ENCODE results near the gene MEIS3. TPM values are rescaled to one million over a fixed set of nuclear protein-coding genes. Genes with fewer than 3 reads are reported as not detected.

MEIS3 gene
- total and polyA plus RNA-seq, 9 of the 15 experiments (the other 6 are each of a cell fraction or from before 2014, with no cell fraction given): 0.06 to 0.80 (median 0.25) TPM; not detected in 1

DNA sequence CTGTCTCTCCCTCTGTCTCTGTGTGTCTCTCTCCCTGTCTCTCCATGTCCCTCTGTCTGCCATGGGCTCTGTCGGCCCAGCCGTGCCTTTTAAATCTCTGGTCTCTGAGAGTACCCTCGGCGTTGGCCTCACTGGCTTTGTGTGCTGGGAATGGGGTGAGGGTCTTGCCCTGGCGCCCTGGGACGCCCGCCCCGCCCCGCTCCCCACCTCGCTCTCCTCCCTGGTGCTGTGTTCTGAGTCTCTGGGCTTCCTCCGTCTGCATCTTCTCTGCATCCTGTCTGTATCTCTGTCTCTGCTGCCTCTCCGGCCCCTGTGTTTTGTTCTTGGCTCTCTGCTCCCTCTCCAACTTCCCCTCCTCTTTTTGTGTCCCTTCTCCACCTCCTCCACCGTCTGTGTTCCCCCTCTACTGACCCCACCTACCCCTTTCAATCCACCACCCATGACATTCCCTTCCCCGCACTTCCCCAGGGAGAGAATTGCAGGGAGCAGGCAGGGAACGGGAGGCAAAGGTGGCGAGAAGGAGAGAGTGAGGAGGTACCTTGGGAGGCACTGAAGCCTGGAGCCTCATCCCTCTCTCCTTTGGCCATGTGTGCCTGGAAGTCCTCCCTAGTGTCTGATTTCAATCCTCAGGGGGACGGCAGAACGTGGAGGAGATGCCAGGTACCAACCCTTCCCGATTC lies 4.0 kb upstream of the MEIS3 start:
- no peaks in the 10 kb centered on the region for H3K9me1 ChIP-seq (ENCODE audit: control insufficient read depth, insufficient read depth, low read length)
- H2AFZ ChIP-seq (ENCODE audit: low read depth, low read length): no peak overlapping the region
- DNase-seq (ENCODE audit: extremely low read depth in 1 of 4, low spot score in 3 of 4): no peak
- H3K9ac ChIP-seq (ENCODE audit: insufficient read depth in 1 of 2, low read depth in 2 of 2, low read length in 2 of 2): no peak overlapping the region
- H4K20me1 ChIP-seq (replicated peaks; ENCODE audit: control insufficient read depth, insufficient read depth, low read length): peaks cover 5% of the 10 kb centered on the region; the same call in 1 of the 2 replicates
- in situ Hi-C loops (cut with MboI): no loop called here
- no peak overlapping the region for H3K4me3 ChIP-seq
- no peak overlapping the region for H3K27ac ChIP-seq (ENCODE audit: extremely low read depth, low read depth, low read length)
- no peak for FAIRE-seq
- 3% methylated on average over 8 of the region's 19 CpGs for WGBS (ENCODE audit: insufficient coverage, low coverage, missing lambda C conversion rate)
- TF ChIP-seq, protein P1, sequence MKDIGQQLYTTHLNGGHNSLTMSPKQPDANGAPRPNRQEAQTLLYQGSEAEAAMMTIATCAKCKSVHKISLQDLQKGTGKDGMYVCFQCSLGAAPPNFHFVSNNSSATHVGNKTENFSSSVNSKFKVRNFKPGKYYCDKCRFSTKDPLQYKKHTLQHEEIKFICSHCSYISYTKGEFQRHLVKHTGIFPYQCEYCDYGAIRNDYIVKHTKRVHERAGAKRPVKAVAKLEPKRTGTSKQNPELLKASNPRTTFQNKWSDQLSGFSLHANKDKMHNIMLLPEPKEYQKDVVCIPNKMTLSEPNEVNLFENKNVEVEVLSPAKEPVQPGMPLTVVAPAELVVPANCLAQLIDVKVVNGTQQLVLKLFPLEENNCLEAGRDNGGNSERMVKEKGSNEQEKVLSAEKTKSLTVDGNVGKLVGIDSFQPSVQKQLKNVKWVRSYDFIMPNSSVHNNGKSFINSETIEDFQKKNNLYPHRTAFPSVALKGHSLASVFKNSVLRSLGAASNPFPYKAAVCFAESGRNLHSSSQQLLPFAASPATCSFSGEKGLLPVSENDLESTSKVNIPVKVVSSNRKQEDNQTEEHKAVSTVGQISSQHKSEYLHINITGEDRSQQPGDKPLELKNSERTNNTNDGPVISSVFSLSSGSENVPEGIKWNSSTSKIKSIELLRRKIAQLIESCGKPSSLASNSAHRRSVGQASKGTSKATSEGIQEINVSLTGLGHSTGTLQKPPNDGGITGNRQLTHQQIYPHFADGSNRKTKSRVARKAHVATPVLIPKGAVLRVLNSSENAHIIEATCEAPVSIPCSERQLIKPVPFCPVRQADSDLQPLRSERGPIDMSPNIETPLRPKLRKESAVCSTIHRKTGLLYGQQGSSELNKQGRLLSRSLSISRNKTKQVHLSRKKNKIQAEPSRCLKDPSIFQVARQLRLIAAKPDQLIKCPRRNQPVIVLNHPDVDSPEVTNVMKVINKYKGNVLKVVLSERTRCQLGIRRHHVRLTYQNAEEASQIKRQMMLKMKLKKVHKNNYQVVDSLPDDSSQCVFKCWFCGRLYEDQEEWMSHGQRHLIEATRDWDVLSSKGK (CRISPR knock-in tag; IDR thresholded peaks at IDR 0.05): no peak
- peak; percentile 49; the same call in 1 of the 2 replicates for TF ChIP-seq ZNF263 (CRISPR knock-in tag; IDR thresholded peaks at IDR 0.05; ENCODE audit: borderline replicate concordance)
- ATAC-seq: no peak
- no peaks in the 10 kb centered on the region for H3K36me3 ChIP-seq (ENCODE audit: control insufficient read depth, insufficient read depth, low read length)
- intact Hi-C loops (cut with micrococcal nuclease): no loop called here
- H3K9me3 ChIP-seq (replicated peaks; ENCODE audit: control insufficient read depth, insufficient read depth, low read depth, low read length): no peaks in the 10 kb centered on the region; the same call in 1 of the 2 replicates
- H3K4me2 ChIP-seq (ENCODE audit: insufficient read depth, low read length): no peak overlapping the region
- no TSS peak for BruUV-seq (replicated peaks)
- CTCF ChIA-PET (ENCODE audit: low intra/inter-chr PET ratio): no interaction called here
- POLR2A ChIA-PET: no interaction called here
- peaks cover 8 to 50% of the 10 kb centered on the region in 2 experiments; a peak in 4 of 5 replicates for H3K4me1 ChIP-seq (replicated peaks in 1 of 2; ENCODE audit: control insufficient read depth in 2 of 2, insufficient read depth in 2 of 2, low read length in 2 of 2)
- no peaks in the 10 kb centered on the region for H3K79me2 ChIP-seq (ENCODE audit: control insufficient read depth, insufficient read depth, low read length)
- peaks cover 33 to 40% of the 10 kb centered on the region in 2 experiments; a peak in 4 of 5 replicates for H3K27me3 ChIP-seq (ENCODE audit: control insufficient read depth in 2 of 2, insufficient read depth in 2 of 2, low read length in 2 of 2)
